Small intestine (tissue), 7 donors: ENCODE results near the gene TDRD3. TPM values are rescaled to one million over a fixed set of nuclear protein-coding genes. Genes with fewer than 3 reads are reported as not detected.

Experiments used
- DNase-seq, 2 donors: peaks; one replicate each; pipeline versions ENCODE4 v3.0.0 to v3.0.0-alpha.2; 2013
- FAIRE-seq: peaks from 2 replicates; lab custom pipeline; 2012; peaks lifted over from hg19 to GRCh38; lab: Jason Lieb, UNC
- H3K27ac ChIP-seq, 3 donors: one replicate each; pipeline ENCODE4 v1.5.1; 2013; ENCODE audit warnings: low read length in 2 of 3, mild to moderate bottlenecking in 2 of 3, control low read depth in 1 of 3, inconsistent platforms in 1 of 3, low read depth in 1 of 3, moderate library complexity in 1 of 3
- H3K27me3 ChIP-seq, 3 donors: one replicate each; pipeline ENCODE4 v1.6.1; 2013; ENCODE audit warnings: low read length in 3 of 3, inconsistent platforms in 1 of 3; ENCODE audit not compliant: control insufficient read depth in 3 of 3, insufficient read depth in 3 of 3
- H3K36me3 ChIP-seq, 3 donors: one replicate each; pipeline ENCODE4 v1.6.1; 2013; ENCODE audit warnings: low read length in 3 of 3, inconsistent platforms in 1 of 3, low read depth in 1 of 3, mild to moderate bottlenecking in 1 of 3, moderate library complexity in 1 of 3; ENCODE audit not compliant: control insufficient read depth in 3 of 3, insufficient read depth in 2 of 3
- H3K4me1 ChIP-seq, 3 donors: one replicate each; pipeline ENCODE4 v1.6.1; 2013; ENCODE audit warnings: low read length in 2 of 3, inconsistent platforms in 1 of 3, low read depth in 1 of 3, mild to moderate bottlenecking in 1 of 3, moderate library complexity in 1 of 3; ENCODE audit not compliant: control insufficient read depth in 3 of 3, insufficient read depth in 2 of 3
- H3K4me3 ChIP-seq, 3 donors: one replicate each; pipeline ENCODE4 v1.5.1; 2013; ENCODE audit warnings: low read length in 3 of 3, control low read depth in 1 of 3, inconsistent platforms in 1 of 3, low read depth in 1 of 3, mild to moderate bottlenecking in 1 of 3, moderate library complexity in 1 of 3
- H3K9me3 ChIP-seq, 2 donors: one replicate each; pipeline ENCODE4 v1.6.1; 2013; ENCODE audit warnings: low read depth in 1 of 2, low read length in 1 of 2; ENCODE audit not compliant: control insufficient read depth in 2 of 2, insufficient read depth in 1 of 2
- WGBS, 3 donors: extraction: QIAGEN DNeasy Blood & Tissue Kit; methylation state at CpG; one replicate each; pipeline ENCODE4 v1.1.7; 2013; 5-methylcytosine and 5-hydroxymethylcytosine counted together
- polyA plus RNA-seq, 4 donors: library from polyadenylated mRNA; stranded (reverse) in 3 of 4; unstranded in 1 of 4; fragments of 200-250 nt in 3 of 4; fragments of 120-200 nt in 1 of 4; gene quantifications; one replicate each; pipeline versions ENCODE4 v1.2.1 to v1.2.3, GENCODE V29; 2013
- donor health status: healthy with polysubstance abuse.
- donor health status: control.
- donor health status: control.
- donor health status: Bipolar disorder and iron deficiency.
- donor health status: healthy.

Gene TDRD3
- polyA plus RNA-seq, 4 donors: 10.0 to 21.7 (median 10.1) TPM

GRCh38 chr13:60577761-60578160, 180.7 kb downstream of the TDRD3 start:
- FAIRE-seq (no peak), DNase-seq (no peak)
- 83 to 84% (median 83%) methylated on average over 3 of the region's 3 CpGs for WGBS, 3 donors

GRCh38 chr13:60583196-60583888, 186.3 kb downstream of the TDRD3 start:
- H3K4me3 ChIP-seq: no peak overlapping the region
- DNase-seq (no peak), FAIRE-seq (no peak)
- no peaks in the 10 kb centered on the region for H3K4me1 ChIP-seq
- peak overlapping the region in 1 of 3 donors; percentile 14 for H3K27ac ChIP-seq
- WGBS, 3 donors: 67 to 71% (median 67%) methylated on average over 9 of the region's 9 CpGs
- peaks cover 0 to 20% of the 10 kb centered on the region in 2 donors for H3K9me3 ChIP-seq
- no peaks in the 10 kb centered on the region for H3K27me3 ChIP-seq
- H3K36me3 ChIP-seq: no peaks in the 10 kb centered on the region

More at GRCh38 chr13:60577761-60578160, 180.7 kb downstream of the TDRD3 start:
- Histone ChIP-seq H3K9me3 (no peaks in the 10 kb centered on the region), H3K36me3 (peaks cover 0 to 5% (median 2%) of the 10 kb centered on the region in 3 donors), H3K27ac (no peak overlapping the region), H3K4me3 (no peak overlapping the region), H3K4me1 (no peaks in the 10 kb centered on the region), H3K27me3 (no peaks in the 10 kb centered on the region)

- H3K27me3 ChIP-seq: no peaks in the 10 kb centered on the region
- no peaks in the 10 kb centered on the region for H3K4me1 ChIP-seq
- peaks cover 0 to 20% of the 10 kb centered on the region in 2 donors for H3K9me3 ChIP-seq
- H3K36me3 ChIP-seq: no peaks in the 10 kb centered on the region
- 65 to 74% (median 69%) methylated on average over 15 of the region's 15 CpGs for WGBS, 3 donors
- no peak overlapping the region for H3K27ac ChIP-seq
- DNase-seq (no peak), FAIRE-seq (no peak)
- H3K4me3 ChIP-seq: no peak overlapping the region
Observed at GRCh38 chr13:60583911-60584753, 187.1 kb downstream of the TDRD3 start.

- Histone ChIP-seq H3K9me3 (peaks cover 0 to 20% of the 10 kb centered on the region in 2 donors), H3K4me1 (no peaks in the 10 kb centered on the region), H3K4me3 (no peak overlapping the region), H3K27me3 (no peaks in the 10 kb centered on the region), H3K36me3 (no peaks in the 10 kb centered on the region), H3K27ac (no peak overlapping the region)
- 73 to 82% (median 79%) methylated on average over 11 of the region's 11 CpGs for WGBS, 3 donors
- DNase-seq: no peak
- no peak for FAIRE-seq
Observed at GRCh38 chr13:60584976-60585375, 188.0 kb downstream of the TDRD3 start.

- Histone ChIP-seq H3K4me3 (no peak overlapping the region), H3K9me3 (peaks cover 0 to 15% of the 10 kb centered on the region in 2 donors), H3K27ac (no peak overlapping the region), H3K27me3 (no peaks in the 10 kb centered on the region), H3K4me1 (no peaks in the 10 kb centered on the region), H3K36me3 (no peaks in the 10 kb centered on the region)
- WGBS, 3 donors: 63 to 69% (median 67%) methylated on average over 18 of the region's 18 CpGs
- DNase-seq (no peak), FAIRE-seq (no peak)
Observed at GRCh38 chr13:60590800-60591747, 194.1 kb downstream of the TDRD3 start.

- no peak overlapping the region for H3K27ac ChIP-seq
- DNase-seq (no peak), FAIRE-seq (no peak)
- WGBS, 3 donors: 75 to 80% (median 76%) methylated on average over 2 of the region's 2 CpGs
- H3K4me1 ChIP-seq: no peaks in the 10 kb centered on the region
- H3K4me3 ChIP-seq: no peak overlapping the region
- peaks cover 0 to 2% (median 0%) of the 10 kb centered on the region in 3 donors for H3K27me3 ChIP-seq
- H3K9me3 ChIP-seq: no peaks in the 10 kb centered on the region
- no peaks in the 10 kb centered on the region for H3K36me3 ChIP-seq
Observed at GRCh38 chr13:60603049-60603448, 206.0 kb downstream of the TDRD3 start.

GRCh38 chr13:60604058-60604457, 207.0 kb downstream of the TDRD3 start:
- DNase-seq (no peak), FAIRE-seq (no peak)
- Histone ChIP-seq H3K36me3 (no peaks in the 10 kb centered on the region), H3K9me3 (no peaks in the 10 kb centered on the region), H3K27ac (no peak overlapping the region), H3K4me3 (no peak overlapping the region), H3K27me3 (peaks cover 0 to 2% (median 0%) of the 10 kb centered on the region in 3 donors), H3K4me1 (no peaks in the 10 kb centered on the region)
- WGBS, 3 donors: 84 to 86% (median 85%) methylated on average over 6 of the region's 6 CpGs

- no peak for FAIRE-seq
- Histone ChIP-seq H3K36me3 (no peaks in the 10 kb centered on the region), H3K27me3 (peaks cover 0 to 2% (median 0%) of the 10 kb centered on the region in 3 donors), H3K9me3 (no peaks in the 10 kb centered on the region), H3K4me1 (no peaks in the 10 kb centered on the region), H3K27ac (no peak overlapping the region), H3K4me3 (no peak overlapping the region)
- DNase-seq: no peak
- 55 to 82% (median 56%) methylated on average over 4 of the region's 4 CpGs for WGBS, 3 donors
Observed at GRCh38 chr13:60608954-60609353, 211.9 kb downstream of the TDRD3 start.
